OCI-LY3 (cell line): ENCODE results near the gene PCDH11Y.
"Not testable (repeated sequence)": the region's sequence is repeated elsewhere in the genome, so short reads cannot be mapped to it uniquely, and the experiment has no call there.

Experiments
- EZH2phosphoT487 ChIP-seq: fragments of 200-600 bp; shearing (Covaris generic); IDR thresholded peaks from 2 replicates; pipeline ENCODE4 v1.6.1; 2018; ENCODE audit warnings: antibody characterized with exemption, mixed run types, low read depth
- TF ChIP-seq, protein P1 (sequence below): fragments of 200-600, 300-600 bp; sonication (generic); IDR thresholded peaks from 2 replicates; pipeline ENCODE4 v1.5.1; 2014; ENCODE audit warnings: antibody characterized with exemption, low read length, low read depth

DNA sequence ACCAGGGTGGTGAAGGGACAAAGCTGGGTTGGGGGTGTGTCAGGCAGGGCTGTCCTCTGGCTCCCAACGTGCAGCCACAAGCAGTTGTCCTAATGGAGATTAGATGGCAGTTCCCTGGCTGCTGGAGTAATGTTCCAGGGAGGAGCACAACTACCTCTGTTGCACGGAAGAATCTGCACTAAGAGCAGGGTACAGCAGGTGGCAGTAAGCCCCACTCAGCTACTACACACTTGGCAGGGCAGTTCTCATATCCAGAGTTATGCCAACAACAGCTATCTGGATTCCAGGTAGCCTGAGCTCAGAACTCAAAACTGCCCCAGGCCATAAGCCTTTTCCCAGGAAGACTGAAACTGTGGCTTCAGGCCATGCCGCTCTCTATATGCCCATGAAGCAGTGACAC, 761.3 kb downstream of the PCDH11Y start:
- TF ChIP-seq, protein P1, sequence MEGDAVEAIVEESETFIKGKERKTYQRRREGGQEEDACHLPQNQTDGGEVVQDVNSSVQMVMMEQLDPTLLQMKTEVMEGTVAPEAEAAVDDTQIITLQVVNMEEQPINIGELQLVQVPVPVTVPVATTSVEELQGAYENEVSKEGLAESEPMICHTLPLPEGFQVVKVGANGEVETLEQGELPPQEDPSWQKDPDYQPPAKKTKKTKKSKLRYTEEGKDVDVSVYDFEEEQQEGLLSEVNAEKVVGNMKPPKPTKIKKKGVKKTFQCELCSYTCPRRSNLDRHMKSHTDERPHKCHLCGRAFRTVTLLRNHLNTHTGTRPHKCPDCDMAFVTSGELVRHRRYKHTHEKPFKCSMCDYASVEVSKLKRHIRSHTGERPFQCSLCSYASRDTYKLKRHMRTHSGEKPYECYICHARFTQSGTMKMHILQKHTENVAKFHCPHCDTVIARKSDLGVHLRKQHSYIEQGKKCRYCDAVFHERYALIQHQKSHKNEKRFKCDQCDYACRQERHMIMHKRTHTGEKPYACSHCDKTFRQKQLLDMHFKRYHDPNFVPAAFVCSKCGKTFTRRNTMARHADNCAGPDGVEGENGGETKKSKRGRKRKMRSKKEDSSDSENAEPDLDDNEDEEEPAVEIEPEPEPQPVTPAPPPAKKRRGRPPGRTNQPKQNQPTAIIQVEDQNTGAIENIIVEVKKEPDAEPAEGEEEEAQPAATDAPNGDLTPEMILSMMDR = peak; percentile 26
- not testable (repeated sequence) for TF ChIP-seq EZH2phosphoT487
